GM18526 (cell line): Measurements from ENCODE around the gene FADS2.

Source experiments
- POLR2A ChIP-seq: IDR thresholded peaks from 3 replicates; pipeline ENCODE4 v1.6.1; 2011; ENCODE audit not compliant: insufficient read length; ENCODE audit errors: extremely low read depth

The FADS2 gene

GRCh38 chr11:61916737-61917333, 88.7 kb downstream of the FADS2 start:
- no peak for TF ChIP-seq POLR2A
